D721Med (cell line): ENCODE results near the gene CAD.

Experiments used
- DNase-seq: peaks from one replicate; pipeline ENCODE4 v3.0.0; 2011; ENCODE audit warnings: low spot score; ENCODE audit not compliant: insufficient read length
- FAIRE-seq: peaks from 2 replicates; lab custom pipeline; 2011; peaks lifted over from hg19 to GRCh38; lab: Jason Lieb, UNC
- TF ChIP-seq, protein P1 (sequence below): IDR thresholded peaks from 2 replicates; pipeline ENCODE4 v1.5.1; 2012; ENCODE audit warnings: mild to moderate bottlenecking, control low read depth; ENCODE audit not compliant: insufficient read depth; ENCODE audit errors: missing control alignments

Gene CAD

DNA sequence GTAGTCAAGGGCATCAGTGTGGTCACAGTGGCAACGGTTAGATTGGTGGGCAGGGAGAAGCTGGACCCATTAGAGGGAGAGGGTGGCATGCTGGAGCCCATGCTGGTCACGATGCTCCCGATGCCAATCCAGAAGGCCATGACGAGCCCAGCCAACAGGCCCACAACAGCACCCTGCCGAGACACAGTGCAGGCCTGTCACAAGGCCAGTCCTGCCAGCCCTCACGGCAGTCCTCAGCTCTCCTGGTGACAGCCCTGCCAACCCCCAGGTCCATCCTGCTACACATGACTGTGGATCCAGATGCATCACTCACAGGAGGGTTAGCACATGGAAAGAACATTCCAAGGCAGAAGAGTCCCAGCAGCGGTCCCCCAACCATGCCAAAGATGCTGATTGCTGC lies 15.5 kb upstream of the CAD start:
- TF ChIP-seq, protein P1, sequence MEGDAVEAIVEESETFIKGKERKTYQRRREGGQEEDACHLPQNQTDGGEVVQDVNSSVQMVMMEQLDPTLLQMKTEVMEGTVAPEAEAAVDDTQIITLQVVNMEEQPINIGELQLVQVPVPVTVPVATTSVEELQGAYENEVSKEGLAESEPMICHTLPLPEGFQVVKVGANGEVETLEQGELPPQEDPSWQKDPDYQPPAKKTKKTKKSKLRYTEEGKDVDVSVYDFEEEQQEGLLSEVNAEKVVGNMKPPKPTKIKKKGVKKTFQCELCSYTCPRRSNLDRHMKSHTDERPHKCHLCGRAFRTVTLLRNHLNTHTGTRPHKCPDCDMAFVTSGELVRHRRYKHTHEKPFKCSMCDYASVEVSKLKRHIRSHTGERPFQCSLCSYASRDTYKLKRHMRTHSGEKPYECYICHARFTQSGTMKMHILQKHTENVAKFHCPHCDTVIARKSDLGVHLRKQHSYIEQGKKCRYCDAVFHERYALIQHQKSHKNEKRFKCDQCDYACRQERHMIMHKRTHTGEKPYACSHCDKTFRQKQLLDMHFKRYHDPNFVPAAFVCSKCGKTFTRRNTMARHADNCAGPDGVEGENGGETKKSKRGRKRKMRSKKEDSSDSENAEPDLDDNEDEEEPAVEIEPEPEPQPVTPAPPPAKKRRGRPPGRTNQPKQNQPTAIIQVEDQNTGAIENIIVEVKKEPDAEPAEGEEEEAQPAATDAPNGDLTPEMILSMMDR: no peak
- FAIRE-seq (no peak), DNase-seq (peak; percentile 0)

DNA sequence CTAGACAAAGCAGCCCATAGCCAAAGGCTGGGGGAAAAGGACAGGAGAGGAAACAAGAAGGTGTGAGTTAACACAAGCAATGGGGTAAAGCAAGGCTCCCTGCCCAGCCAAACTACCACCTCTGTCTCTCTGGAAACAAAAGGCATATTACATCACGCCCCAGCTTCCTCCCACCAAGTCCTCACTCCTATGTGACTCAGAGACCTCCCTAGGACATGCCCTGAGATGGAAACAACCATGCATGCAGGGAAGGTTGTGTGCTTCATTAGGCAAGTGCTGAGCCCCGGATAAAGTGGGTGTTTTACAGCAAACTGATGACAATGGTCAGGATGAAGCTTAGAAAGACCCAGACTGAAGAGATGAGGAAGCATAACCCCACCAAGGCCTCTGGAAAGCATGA lies 14.3 kb upstream of the CAD start:
- TF ChIP-seq, protein P1: no peak
- FAIRE-seq: no peak
- peak; percentile 2 for DNase-seq

DNA sequence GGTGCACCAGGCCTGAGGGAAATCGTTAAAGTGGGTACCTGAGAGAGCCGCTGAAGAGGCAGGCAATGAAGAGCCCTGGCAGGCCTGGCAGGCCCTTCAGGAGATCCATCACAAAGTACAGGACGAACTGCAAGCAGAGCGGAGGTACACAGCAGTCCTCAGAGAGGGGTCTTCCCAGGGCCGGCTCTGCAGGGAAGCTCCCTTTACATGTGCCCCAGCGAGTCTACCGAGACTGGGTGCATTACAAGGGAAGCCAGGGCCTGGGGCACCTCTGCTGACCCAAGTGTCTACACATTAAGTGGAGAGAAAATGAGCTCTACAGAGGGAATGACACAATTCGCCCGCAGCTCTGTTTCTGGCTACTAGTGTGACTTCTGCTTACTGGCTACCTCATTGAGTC lies 13.4 kb upstream of the CAD start:
- TF ChIP-seq, protein P1: no peak
- no peak for DNase-seq
- FAIRE-seq: no peak

DNA sequence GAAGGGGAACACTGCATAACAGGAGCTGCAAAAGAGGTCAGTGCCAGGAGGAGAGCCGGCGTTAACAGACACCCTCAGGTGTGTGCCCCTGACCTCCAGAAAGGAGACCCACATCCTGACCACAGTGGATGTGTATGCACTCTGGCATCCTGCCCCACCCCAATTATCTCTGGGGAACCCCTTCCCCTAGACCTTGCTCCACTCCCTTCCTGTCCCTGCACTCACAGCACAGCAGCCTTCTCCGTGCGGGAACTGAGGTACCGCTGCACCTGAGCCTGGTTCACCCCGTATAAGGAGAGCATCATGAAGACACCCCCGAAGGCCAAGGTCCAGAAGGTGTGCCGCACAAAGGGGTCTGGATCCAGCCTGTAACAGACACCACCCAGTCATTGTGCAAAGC lies 12.6 kb upstream of the CAD start:
- peak; percentile 7 for DNase-seq
- TF ChIP-seq, protein P1: no peak
- FAIRE-seq: no peak

DNA sequence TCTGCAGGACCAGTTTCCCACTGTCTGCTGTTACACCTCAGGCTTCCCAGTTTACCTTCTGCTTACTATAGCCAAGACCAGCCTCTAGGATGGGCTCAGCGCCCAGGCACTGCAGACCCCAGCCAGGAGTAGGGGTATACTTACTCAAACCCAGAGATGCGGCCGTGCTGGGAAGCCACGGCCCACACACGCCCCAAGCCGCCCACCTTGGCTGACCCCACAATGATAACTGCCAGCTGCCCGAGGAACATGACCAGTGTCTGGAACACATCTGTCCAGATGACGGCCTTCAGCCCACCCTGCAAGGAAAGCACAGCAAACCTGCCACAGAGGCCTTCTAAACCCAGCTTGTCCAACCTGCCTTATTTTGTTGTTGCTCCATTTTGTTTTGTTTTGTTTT lies 12.0 kb upstream of the CAD start:
- no peak for FAIRE-seq
- TF ChIP-seq, protein P1: no peak

DNA sequence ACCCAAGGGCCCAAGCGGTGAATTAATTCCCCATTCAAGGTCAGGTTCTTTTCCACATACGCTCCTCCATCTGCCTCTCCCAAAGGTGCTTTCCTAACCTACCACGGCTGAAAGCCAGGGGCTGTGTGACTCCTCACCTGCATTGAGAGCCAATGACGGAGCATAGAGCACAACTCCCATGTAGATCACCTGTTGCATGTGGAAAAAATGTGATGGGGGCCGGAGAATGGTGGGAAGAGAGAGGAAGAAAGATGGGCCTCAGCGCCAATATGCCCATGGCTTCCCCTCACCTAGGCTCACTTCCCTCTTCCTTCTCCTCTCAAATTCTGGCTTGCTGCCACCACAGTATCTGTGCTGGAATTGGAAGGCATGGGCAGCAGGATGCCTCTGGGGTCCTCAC lies 10.8 kb upstream of the CAD start:
- TF ChIP-seq, protein P1: no peak
- DNase-seq (peak; percentile 11), FAIRE-seq (no peak)

More for the DNA sequence above, 12.0 kb upstream of the CAD start:
- DNase-seq: peak; percentile 1

DNA sequence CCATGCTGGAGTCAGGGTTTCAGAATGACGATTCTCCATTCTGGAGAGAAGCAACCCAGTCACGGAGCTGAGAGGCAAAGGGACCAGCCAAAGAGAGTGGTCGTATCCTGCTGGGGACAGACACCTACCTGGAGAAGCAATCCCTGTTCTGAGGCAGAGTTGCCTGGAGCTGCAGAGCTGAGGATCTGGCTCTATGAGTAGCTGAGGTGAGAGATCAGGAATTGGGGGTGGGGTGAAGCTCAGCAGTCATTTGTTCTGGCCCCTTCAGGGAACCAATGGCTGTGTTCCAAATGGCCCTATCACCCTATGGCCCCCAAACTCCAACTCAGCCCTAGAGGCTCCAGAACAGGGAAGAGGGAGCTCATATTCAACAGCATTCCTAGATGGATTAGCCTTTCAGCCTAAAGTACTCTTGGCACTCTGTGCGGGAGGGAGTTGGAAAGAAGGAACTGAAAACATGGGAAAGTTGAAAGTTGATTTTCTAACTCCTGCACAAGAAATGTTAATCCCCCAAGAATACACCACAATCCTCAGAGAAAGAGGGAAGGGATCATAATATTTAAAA lies 8.6 kb upstream of the CAD start:
- TF ChIP-seq, protein P1: no peak
- no peak for DNase-seq
- FAIRE-seq: no peak
